ENCODE measurements around the gene AMACR.
A peak's percentile ranks its signal among the peaks of the same experiment; 100 is the strongest.

AMACR gene

GRCh38 chr5:34043099-34043876 lies 35.4 kb upstream of the AMACR start, which contains the start of gene C1QTNF3:
Gene C1QTNF3, minus strand, starts transcription at chr5:34043213. Its CDS starts 88 bp downstream, at chr5:34043125.
- no peak within 1 kb of the TSS for H3K4me3 ChIP-seq (ENCODE audit: low read depth, low read length)
- no peak for TF ChIP-seq CTCF (IDR thresholded peaks at IDR 0.05; ENCODE audit: insufficient read depth, low read depth, low read length, missing control alignments)
- no peak for DNase-seq (ENCODE audit: low read depth)

- TF ChIP-seq CTCF (IDR thresholded peaks at IDR 0.05; ENCODE audit: insufficient read depth, low read depth, low read length, missing control alignments), result no peak
- DNase-seq (ENCODE audit: low read depth), result no peak
- H3K4me3 ChIP-seq (ENCODE audit: low read depth, low read length), result no peak overlapping the region
Measured at GRCh38 chr5:34042321-34042720, 34.5 kb upstream of the AMACR start.

GRCh38 chr5:34041247-34041972 lies 33.6 kb upstream of the AMACR start:
- no peak overlapping the region for H3K4me3 ChIP-seq (ENCODE audit: low read depth, low read length)
- no peak for TF ChIP-seq CTCF (IDR thresholded peaks at IDR 0.05; ENCODE audit: insufficient read depth, low read depth, low read length, missing control alignments)
- peak; percentile 11 for DNase-seq (ENCODE audit: low read depth)

GRCh38 chr5:34040472-34040871 lies 32.6 kb upstream of the AMACR start:
- DNase-seq (ENCODE audit: low read depth), result no peak
- H3K4me3 ChIP-seq (ENCODE audit: low read depth, low read length), result no peak overlapping the region
- no peak for TF ChIP-seq CTCF (IDR thresholded peaks at IDR 0.05; ENCODE audit: insufficient read depth, low read depth, low read length, missing control alignments)

- H3K4me3 ChIP-seq (ENCODE audit: low read depth, low read length), result no peak overlapping the region
- TF ChIP-seq CTCF (IDR thresholded peaks at IDR 0.05; ENCODE audit: insufficient read depth, low read depth, low read length, missing control alignments), result no peak
- DNase-seq (ENCODE audit: low read depth), result no peak
Measured at GRCh38 chr5:34039398-34040157, 31.7 kb upstream of the AMACR start.

- no peak for DNase-seq (ENCODE audit: low read depth)
- TF ChIP-seq CTCF (IDR thresholded peaks at IDR 0.05; ENCODE audit: insufficient read depth, low read depth, low read length, missing control alignments), result no peak
- no peak overlapping the region for H3K4me3 ChIP-seq (ENCODE audit: low read depth, low read length)
Measured at GRCh38 chr5:34038838-34039237, 31.0 kb upstream of the AMACR start.
